Medulla oblongata (tissue), 1 donor: ENCODE measurements around the gene CENPH.
"Not testable (repeated sequence)": the region's sequence is repeated elsewhere in the genome, so short reads cannot be mapped to it uniquely, and the experiment has no call there.

Source experiments
- DNase-seq: peaks from one replicate; pipeline ENCODE4 v3.0.0-alpha.2; 2015; ENCODE audit errors: extremely low spot score

CENPH gene

GRCh38 chr5:69189162-69190086, at the start of gene CENPH:
Gene CENPH (plus strand): TSS chr5:69189583. CDS start chr5:69189635, 52 bp downstream.
- DNase-seq, result peak; percentile 93

GRCh38 chr5:69140239-69140638, 49.1 kb upstream of the CENPH start:
- not testable (repeated sequence) for DNase-seq

DNA sequence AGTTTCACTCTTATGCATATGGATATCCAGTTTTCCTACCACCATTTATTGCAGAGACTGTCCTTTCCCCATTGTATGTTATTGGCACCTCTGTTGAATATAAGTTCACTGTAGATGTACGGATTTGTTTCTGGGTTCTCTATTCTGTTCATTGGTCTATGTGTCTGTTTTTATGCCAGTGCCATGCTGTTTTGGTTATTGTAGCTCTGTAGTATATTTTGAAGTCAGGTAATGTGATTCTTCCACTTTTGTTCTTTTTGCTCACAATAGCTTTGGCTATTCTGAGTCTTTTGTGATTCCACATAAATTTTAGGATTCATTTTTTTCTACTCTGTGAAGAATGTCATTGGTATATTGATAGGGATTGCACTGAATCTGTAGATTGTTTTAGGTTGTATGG, 48.6 kb upstream of the CENPH start:
- no peak for DNase-seq

DNA sequence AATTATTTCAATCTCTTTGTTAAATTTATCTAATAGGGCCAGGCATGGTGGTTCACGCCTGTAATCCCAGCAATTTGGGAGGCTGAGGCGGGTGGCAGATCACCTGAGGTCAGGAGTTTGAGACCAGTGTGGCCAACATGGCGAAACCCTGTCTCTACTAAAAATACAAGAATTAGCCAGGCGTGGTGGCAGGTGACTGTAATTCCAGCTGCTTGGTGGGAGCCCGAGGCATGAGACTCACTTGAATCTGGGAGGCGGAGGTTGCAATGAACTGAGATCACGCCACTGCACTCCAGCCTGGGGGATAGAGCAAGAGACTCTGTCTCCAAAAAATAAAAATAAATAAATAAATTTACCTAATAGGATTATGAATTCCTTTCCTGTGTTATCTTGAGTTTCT, 40.8 kb upstream of the CENPH start:
- DNase-seq, result not testable (repeated sequence)

DNA sequence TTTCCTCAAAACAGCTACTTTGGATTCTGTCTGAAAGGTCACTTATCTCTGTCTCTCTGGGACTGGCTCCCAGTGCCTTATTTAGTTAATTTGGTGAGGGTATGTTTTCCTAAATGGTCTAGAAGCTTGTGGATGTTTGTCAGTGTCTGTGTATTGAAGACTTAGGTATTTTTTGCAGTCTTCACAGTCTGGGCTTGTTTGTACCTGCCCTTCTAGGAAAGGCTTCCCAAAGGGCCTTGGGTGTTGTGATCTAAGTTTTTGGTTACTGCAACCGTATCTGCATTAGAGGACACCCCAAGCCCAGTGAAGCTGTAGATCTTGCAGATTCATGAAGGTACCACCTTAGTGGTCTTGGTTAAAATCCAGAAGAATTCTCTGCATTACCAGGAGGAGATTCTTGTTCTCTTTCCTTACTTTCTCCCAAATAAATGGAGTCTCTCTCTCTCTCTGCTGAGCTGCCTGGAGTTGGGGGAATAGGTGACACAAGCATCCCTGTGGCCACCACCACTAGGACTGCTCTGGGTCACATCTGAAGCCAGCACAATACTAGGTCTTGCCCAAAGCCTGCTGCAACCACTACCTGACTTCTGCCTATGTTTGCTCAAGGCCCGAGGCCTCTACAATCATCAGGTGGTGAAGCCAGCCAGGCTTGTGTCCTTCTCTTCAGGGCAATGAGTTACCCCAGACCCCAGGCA, 40.3 kb upstream of the CENPH start:
- DNase-seq, result no peak

GRCh38 chr5:69149676-69150010, 39.7 kb upstream of the CENPH start:
- DNase-seq, result no peak

GRCh38 chr5:69152731-69153130, 36.7 kb upstream of the CENPH start:
- DNase-seq, result no peak

- DNase-seq, result no peak
These were observed 32.9 kb upstream of the CENPH start for GRCh38 chr5:69156456-69156855.

DNA sequence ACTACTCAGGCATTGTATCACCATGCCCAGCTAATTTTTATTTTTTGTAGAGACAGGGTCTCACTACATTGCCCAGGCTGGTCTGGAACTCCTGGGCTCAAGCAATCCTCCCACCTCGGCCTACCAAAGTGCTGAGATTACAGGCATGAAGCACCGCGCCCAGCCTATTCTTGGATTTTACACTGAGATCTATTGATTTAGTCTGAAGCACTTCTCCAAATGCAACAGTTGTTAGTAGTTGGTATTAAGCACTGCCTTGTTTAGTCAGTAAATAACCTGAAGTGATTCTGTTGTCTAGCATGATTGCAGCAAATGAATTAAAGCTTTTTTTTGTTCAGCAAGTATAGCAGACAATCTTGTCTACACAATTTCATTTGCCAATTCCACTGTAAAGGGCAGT, 31.3 kb upstream of the CENPH start:
- no peak for DNase-seq

- DNase-seq, result no peak
These were observed 28.7 kb upstream of the CENPH start for GRCh38 chr5:69160651-69161050.

GRCh38 chr5:69166686-69167492, 22.5 kb upstream of the CENPH start, which contains the start of gene CCNB1:
Gene CCNB1 (plus strand): TSS chr5:69167150. CDS start chr5:69167263, 113 bp downstream.
- peak; percentile 98 for DNase-seq

- DNase-seq, result no peak
These were observed 21.9 kb upstream of the CENPH start for GRCh38 chr5:69167493-69167855.

- no peak for DNase-seq
These were observed 21.5 kb upstream of the CENPH start for GRCh38 chr5:69167929-69168328.

DNA sequence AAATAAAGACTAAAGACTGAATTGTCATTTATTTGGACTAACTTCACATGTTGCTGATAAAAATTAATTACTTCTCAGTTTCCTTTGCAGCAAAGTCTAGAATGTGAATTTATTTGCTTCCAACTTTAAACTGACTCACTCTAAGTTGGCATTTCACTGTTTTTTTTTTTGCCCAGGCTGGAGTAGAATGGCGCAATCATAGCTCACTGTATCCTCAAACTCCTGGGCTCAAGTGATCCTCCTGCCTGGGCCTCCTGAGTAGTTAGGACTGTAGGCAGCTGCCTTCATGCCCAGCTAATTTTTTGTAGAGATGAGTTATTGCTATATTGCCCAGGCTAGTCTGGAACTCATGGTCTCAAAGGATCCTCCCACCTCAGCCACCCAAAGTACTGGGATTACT, 18.9 kb upstream of the CENPH start:
- no peak for DNase-seq

- no peak for DNase-seq
These were observed 18.4 kb upstream of the CENPH start for GRCh38 chr5:69170969-69171368.

DNA sequence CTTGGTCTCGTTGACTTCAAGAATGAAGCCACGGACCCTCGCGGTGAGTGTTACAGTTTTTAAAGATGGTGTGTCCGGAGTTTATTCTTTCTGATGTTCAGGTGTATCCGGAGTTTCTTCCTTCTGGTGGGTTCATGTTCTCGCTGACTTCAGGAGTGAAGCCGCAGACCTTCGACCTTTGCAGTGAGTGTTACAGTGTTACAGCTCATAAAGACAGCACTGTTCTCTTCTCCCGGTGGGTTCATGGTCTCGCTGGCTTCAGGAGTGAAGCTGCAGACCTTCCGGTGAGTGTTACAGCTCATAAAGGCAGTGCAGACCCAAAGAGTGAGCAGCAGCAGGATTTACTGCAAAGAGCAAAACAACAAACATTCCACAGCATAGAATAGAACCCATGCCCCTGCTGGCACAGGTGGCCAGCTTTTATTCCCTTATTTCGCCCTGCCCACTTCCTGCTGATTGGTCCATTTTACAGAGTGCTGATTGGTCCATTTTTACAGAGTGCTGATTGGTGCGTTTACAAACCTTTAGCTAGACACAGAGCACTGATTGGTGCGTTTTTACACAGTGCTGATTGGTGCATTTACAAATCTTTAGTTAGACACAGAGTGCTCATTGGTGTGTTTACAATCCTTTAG, 7.6 kb upstream of the CENPH start:
- not testable (repeated sequence) for DNase-seq

DNA sequence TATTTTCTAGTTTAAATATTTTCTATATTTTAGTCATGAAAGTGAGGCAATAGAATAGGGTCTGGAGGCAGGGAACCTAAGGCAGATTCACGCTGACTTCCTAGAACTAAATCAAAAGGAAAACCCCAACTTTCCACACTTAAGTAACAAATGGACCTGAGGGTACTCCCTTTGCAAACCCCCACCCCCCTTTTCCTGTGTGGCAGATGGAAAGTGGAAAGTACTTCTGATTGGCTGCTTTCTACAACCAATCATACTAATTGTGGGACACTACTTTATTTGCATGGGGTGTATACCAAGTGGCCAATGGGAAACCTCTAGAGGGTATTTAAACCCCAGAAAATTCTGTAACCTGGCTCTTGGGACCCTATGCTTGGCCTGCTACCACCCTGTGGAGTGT, 4.8 kb upstream of the CENPH start:
- no peak for DNase-seq

DNA sequence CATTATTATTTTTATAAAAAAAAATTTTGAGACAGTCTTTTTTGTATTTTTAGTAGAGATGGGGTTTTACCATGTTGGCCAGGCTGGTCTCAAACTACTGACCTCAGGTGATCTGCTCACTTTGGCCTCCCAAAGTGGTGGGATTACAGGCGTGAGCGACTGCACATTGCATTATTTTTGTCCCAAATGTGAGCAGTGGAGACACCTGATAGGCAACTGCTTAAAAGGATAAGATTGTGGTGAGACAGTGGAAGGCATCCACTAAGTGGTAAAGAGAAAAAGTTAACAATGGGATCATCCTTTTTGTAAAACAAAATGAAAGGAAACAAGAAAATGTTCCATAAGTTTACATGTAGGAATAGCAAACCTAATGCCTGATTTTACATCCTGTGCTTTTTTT, 2.0 kb upstream of the CENPH start:
- DNase-seq, result no peak

- no peak for DNase-seq
These were observed 597 bp upstream of the CENPH start for GRCh38 chr5:69188811-69189161.

DNA sequence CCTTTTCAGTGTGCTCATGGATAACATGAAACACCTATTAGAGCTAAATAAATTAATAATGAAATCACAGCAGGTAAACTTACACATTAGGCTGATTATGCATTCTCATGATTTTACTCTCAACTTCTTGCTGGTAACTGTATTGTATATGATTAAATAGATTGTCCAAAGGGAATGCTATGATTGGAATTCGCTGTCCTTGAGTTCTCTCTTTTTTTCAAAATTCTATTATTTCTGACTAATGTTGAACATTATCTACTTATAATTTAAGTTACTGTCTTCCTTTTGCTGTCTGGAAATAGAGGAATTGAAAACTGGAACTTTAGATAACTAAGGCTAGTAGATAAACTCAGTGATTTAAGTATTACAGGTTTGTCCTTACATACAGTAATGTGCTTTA, 13.1 kb downstream of the CENPH start:
- DNase-seq, result no peak

DNA sequence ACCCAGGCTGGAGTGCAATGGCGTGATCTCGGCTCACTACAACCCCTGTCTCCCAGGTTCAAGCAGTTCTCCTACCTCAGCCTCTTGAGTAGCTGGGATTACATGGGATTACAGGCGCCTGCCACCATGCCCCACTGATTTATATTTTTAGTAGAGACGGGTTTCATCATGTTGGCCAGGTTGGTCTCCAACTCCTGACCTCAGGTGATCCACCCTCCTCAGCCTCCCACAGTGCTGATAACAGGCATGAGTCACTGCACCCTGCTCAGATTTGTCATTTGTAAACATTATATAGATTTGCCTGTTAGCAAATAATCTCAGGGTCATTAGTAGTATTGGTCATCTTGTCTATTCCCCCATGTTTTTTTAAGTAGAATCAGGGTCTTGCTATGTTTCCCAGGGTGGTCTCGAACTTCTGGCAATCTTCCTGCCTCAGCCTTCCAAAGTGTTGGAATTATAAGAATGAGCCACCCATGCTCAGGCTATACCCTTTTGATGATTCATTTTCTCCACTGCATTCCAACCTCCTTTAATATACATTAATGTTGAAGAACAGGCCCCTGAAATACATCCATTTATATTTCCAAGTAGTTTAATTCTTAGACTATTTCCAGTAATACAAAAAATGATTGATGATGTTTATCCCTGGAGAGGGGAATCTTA, 17.3 kb downstream of the CENPH start:
- no peak for DNase-seq
